ENCODE results near the gene PRR16. TPM values are rescaled to one million over a fixed set of nuclear protein-coding genes. Genes with fewer than 3 reads are reported as not detected.

Gene PRR16
- total RNA-seq, 1 experiment from 2014 or later: not detected

- DNase-seq (ENCODE audit: low read depth, low spot score) (no peak), ATAC-seq (no peak)
- intact Hi-C loops (cut with micrococcal nuclease; ENCODE audit: unreplicated experiment): no loop called here
- Histone ChIP-seq H3K4me1 (ENCODE audit: control insufficient read depth, insufficient read depth, low read length) (no peaks in the 10 kb centered on the region), H3K36me3 (ENCODE audit: control insufficient read depth, insufficient read depth, low read length) (no peaks in the 10 kb centered on the region), H3K9me3 (ENCODE audit: control insufficient read depth, insufficient read depth, low read depth, low read length) (no peaks in the 10 kb centered on the region), H3K27me3 (ENCODE audit: control insufficient read depth, insufficient read depth, low read length) (no peaks in the 10 kb centered on the region), H3K27ac (ENCODE audit: low read length) (no peak overlapping the region), H3K4me3 (ENCODE audit: low read depth in 2 of 2, low read length in 2 of 2) (no peak overlapping the region)
- CTCF ChIA-PET: no interaction called here
- POLR2A ChIA-PET: no interaction called here
- no TSS peak for BruUV-seq (replicated peaks)
- in situ Hi-C loops (cut with HindIII; ENCODE audit: low pct_unique_long_range_greater_than_20kb, low sequenced_read_pairs): no loop called here
- TF ChIP-seq CTCF (IDR thresholded peaks at IDR 0.05) (no peak), REST (IDR thresholded peaks at IDR 0.05; ENCODE audit: insufficient read depth in 1 of 2, low read depth in 2 of 2, low read length in 1 of 2) (no peak), SIN3A (IDR thresholded peaks at IDR 0.05; ENCODE audit: borderline replicate concordance, insufficient read depth, low read depth, low read length) (no peak), POLR2AphosphoS5 (IDR thresholded peaks at IDR 0.05; ENCODE audit: low read depth, low read length) (no peak), TCF7L2 (IDR thresholded peaks at IDR 0.05; ENCODE audit: low read depth, low read length) (no peak)
These were observed 53.6 kb downstream of the PRR16 start for GRCh38 chr5:120517607-120518252.

GRCh38 chr5:120518581-120518980 lies 54.5 kb downstream of the PRR16 start:
- no peaks in the 10 kb centered on the region for H3K36me3 ChIP-seq (ENCODE audit: control insufficient read depth, insufficient read depth, low read length)
- CTCF ChIA-PET: no interaction called here
- H3K4me3 ChIP-seq (ENCODE audit: low read depth in 2 of 2, low read length in 2 of 2): no peak overlapping the region
- H3K27ac ChIP-seq (ENCODE audit: low read length): no peak overlapping the region
- POLR2A ChIA-PET: no interaction called here
- no peaks in the 10 kb centered on the region for H3K27me3 ChIP-seq (ENCODE audit: control insufficient read depth, insufficient read depth, low read length)
- DNase-seq (ENCODE audit: low read depth, low spot score) (no peak), ATAC-seq (no peak)
- TF ChIP-seq SIN3A (IDR thresholded peaks at IDR 0.05; ENCODE audit: borderline replicate concordance, insufficient read depth, low read depth, low read length): no peak
- TF ChIP-seq POLR2AphosphoS5 (IDR thresholded peaks at IDR 0.05; ENCODE audit: low read depth, low read length): no peak
- no peak for TF ChIP-seq REST (IDR thresholded peaks at IDR 0.05; ENCODE audit: insufficient read depth in 1 of 2, low read depth in 2 of 2, low read length in 1 of 2)
- TF ChIP-seq TCF7L2 (IDR thresholded peaks at IDR 0.05; ENCODE audit: low read depth, low read length): no peak
- no peak for TF ChIP-seq CTCF (IDR thresholded peaks at IDR 0.05)
- in situ Hi-C loops (cut with HindIII; ENCODE audit: low pct_unique_long_range_greater_than_20kb, low sequenced_read_pairs): no loop called here
- H3K9me3 ChIP-seq (ENCODE audit: control insufficient read depth, insufficient read depth, low read depth, low read length): no peaks in the 10 kb centered on the region
- H3K4me1 ChIP-seq (ENCODE audit: control insufficient read depth, insufficient read depth, low read length): no peaks in the 10 kb centered on the region
- intact Hi-C loops (cut with micrococcal nuclease; ENCODE audit: unreplicated experiment): no loop called here
- no TSS peak for BruUV-seq (replicated peaks)

Measured in Panc1 (cell line).